Stimulated activated CD8-positive, alpha-beta memory T cell treated with anti-CD3 and anti-CD28 coated beads, Interleukin-15, amount 100 ng/mL, for 1 hour (primary cell): ENCODE measurements around the gene TEX29.

Experiments used
- DNase-seq: peaks from one replicate; pipeline ENCODE4 v3.0.0-alpha.2; 2020; ENCODE audit warnings: low read depth

The TEX29 gene

GRCh38 chr13:111343186-111343805 is 22.9 kb downstream of the TEX29 start:
- no peak for DNase-seq

- no peak for DNase-seq
These were observed 24.2 kb downstream of the TEX29 start for GRCh38 chr13:111344471-111345191.

DNA sequence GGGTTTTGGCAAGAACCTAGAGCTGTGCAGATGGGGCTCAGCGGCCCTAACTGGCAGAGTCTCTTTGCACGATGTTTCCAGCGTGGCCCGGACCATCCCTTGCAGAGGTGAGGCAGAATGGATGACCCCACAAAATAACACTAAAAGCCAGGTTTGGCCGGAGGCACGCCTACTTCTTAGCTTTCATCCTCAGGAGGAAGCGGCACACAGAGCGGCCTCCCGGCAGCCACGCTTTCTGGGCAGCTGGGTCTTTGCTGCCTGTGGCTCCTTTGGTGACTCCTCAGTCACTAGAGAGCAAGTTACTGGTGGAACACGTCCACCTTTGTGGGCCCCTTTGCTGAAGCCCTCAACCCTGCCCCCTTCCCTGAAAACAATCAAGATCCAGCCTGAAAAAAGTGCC is 25.2 kb downstream of the TEX29 start:
- no peak for DNase-seq

- DNase-seq, result no peak
These were observed 25.7 kb downstream of the TEX29 start for GRCh38 chr13:111346101-111346680.

GRCh38 chr13:111347438-111347837 is 27.0 kb downstream of the TEX29 start:
- no peak for DNase-seq

DNA sequence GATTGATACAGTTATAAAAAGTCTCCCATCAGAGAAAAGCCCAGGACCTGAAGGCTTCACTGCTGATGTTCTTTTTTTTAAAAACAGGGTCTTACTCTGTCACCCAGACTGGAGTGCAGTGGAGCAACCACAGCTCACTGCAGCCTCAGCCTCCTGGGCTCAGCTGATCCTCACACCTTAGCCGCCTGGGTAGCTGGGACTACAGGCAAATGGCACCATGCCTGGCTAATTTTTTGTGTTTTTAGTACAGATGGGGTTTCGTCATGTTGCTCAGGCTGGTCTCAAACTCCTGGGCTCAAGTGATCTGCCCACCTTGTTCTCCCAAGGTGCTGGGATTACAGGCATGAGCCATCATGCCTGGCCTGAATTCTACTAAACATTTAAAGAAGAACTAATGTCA is 33.1 kb downstream of the TEX29 start:
- DNase-seq, result no peak

DNA sequence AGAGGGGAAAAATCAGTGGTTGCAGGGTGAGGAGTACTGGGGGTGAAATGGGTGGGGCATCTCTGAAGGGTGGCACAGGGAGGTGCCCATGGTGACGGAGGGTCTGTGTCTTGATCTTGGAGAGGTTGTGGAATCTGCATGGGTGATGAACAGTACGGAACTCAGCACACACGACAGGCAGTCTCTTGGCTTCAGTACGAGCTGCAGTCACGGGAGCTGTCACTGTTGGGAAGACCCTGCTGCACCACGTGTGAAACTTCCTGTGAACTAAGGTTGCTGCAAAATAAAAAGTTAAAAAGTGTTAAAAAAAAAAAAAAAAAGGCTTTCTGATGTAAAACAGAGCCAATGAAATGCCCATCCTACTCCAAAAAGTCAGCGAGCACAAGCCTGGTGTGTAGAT is 34.3 kb downstream of the TEX29 start:
- DNase-seq, result no peak

- no peak for DNase-seq
These were observed 36.4 kb downstream of the TEX29 start for GRCh38 chr13:111356795-111357194.

DNA sequence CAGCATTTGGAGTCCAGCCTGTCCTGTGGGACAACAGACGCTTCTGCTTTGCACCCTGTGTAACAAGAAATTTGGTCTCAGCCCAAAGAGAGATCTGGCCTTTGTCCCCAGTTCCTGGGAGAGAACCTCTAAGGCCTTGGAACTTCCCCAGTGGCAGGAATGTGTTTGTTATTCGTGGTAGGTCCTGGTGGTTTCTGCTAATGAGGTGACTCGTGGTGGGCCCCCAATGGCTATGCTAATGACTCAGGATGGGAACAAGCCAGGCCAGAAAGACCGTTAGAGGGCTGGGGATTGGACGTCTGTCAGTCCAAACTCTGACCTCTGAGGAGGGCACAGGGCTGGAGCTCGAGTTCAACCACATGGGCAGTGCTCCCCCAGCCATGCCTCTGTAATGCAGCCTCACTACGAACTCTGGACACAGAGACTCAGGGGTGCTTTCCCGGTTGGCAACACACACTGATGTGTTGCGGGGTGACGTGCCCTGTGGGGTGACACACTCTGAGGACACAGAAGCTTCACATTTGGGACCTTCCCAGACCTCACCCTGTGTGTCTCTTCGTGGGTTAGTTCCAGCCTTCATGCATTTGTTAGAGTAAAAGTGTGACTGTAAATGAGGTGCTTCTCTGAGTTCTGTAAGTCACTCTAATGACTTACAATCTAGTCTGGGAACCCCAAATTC is 38.9 kb downstream of the TEX29 start:
- DNase-seq, result no peak

- no peak for DNase-seq
These were observed 39.5 kb downstream of the TEX29 start for GRCh38 chr13:111359930-111360329.

- no peak for DNase-seq
These were observed 40.0 kb downstream of the TEX29 start for GRCh38 chr13:111360452-111360851.

DNA sequence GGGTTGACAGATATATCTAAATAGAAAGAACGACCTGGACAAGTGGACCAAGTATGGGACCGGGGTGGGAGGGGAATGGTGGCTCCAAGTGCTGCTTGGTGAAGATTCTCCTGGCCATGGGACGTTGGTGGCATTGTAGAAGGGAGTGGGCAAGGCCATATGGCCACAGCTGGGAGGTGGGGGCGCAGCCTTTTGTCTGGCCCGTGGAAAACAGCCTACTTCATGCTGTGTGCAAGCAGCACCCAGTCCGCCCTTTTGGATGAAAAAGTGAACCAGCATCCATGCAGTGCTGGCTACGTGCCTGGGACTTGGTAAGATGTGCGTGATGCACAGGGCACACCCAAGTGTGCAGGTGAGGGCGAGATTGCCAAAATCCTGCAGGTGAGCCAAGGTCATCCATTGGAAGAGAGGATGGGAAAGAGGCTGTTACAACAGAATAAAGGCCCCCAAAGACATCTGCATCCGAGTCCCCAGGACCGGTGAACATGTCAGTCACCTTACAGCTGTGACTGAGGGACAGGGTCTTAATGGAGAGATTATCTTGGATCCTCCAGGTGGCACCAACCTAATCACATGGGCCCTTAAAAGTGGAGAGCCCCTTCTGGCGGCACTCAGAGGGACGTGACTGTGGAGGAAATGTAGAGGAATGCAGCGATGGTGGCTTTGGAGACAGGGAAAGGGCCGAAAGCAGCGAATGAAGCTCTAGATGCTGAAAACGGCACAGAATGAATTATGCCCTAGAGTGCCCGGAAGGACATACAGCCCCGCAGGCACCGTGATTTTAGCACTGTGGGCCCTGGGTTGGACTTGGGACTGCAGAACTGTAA is 40.8 kb downstream of the TEX29 start:
- DNase-seq, result no peak

DNA sequence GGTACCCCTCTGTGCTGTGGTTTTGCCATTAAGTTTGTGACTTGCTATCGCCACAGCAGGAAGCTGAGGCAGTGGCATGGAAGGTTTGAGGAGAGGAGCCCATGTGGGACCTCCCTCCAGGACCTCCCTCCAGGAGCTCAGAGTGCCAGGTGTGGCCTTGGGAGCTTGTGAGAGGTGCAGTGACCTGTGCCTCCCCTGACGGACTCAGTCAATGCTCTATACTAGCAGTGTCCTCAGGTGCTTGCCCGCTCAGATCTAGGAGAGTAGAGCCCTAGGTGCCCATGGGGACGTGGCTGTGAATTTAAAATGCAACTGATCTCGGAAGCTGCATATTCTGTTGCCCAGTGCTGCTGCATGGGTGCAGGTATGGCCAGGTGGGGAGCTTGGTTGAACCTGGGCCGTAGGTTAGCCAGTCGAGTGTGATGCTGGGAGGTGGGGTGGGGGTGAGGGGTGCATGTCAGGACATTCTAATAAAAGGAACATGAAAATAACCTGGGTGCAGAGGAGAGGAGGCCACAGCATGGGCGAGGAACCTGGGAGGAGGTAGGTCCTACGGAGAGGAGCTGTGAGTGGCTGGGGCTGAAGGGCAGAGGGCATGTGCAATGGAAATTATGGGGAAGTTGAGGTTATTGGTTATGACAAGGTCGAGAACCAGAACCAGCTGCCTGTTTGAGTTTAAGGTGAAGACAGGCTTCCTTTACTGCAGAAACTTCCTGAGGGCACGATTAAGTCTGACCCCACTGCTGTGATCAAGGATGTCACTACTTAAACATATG is 41.6 kb downstream of the TEX29 start:
- no peak for DNase-seq

- no peak for DNase-seq
These were observed 42.7 kb downstream of the TEX29 start for GRCh38 chr13:111363121-111363520.

- DNase-seq, result no peak
These were observed 43.1 kb downstream of the TEX29 start for GRCh38 chr13:111363591-111363990.

DNA sequence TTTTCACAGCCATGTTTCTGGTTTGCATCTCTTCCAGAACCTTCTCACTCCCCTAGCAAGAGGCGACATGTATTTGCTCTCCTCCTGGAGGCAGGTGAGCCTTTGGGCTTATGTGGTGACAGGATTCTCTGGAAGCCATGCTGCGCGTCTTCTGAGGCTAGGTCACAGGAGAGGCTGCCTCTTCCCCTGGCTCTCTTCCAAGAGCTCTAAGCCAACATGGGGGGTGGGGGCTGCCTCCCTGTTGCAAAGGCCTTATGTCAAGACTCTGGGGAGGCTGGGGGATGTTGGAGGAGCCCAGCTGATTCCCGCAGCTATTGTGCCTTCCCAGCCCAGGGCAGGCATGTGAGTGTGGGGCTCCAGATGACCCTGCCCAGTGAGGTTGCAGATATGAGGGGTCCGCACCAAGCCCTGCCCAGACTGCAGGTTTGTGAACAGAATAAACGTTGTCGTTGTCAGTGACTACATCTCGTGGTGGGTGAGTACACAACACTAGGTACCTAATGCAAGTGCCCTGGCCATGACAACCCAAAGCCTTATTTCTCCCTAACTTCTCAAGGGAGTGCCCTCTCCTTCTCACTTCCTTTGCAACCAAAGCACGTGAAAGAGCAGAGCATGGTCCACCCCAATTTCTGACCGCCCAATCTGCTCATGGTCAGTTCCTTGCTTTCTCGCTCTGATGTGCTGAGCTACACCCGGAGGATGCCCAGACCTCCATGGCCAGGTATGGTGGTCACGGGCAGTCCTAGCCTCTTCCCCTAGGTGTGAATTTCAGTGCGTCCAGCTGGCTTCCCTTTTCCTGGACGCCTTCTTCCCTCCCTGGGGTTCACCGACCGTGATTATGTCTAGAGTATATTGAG is 44.9 kb downstream of the TEX29 start:
- no peak for DNase-seq

DNA sequence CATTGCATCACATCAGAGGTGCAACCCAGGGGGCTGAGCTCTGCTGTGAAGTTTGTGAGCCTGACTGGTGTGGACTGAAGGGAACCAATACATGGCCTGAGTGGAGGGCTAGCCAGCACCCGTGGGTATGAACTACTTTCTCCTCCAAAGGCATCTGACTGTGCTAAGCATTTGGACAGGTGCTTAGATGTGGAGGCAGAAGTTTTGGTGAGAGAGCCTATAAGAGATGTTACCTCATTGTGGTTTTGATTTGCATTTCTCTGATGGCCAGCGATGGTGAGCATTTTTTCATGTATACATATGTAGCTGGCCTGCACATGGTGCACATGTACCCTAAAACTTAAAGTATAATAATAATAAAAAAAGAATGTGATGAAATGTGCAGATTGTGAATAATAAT is 46.9 kb downstream of the TEX29 start:
- DNase-seq, result no peak

- DNase-seq, result no peak
These were observed 47.6 kb downstream of the TEX29 start for GRCh38 chr13:111368091-111368490.

DNA sequence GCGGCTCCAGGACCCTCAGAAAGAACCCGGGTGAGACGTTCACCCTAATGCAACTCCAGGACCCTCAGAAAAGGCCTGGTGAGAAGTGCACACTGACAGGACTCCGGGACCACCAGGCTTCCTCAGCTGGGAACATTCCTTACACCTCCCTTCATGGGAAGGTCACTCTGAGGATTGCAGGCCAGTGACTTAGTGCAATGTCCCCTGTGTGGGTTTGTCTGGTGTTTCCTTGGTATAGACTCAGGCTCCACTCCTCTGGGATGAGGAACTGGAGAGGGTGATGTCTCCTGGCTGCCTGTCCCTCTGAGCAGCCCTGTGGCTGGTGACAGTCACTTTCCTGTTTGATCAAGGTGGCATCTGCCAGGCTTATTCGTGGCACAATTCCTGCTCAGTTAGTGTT is 49.7 kb downstream of the TEX29 start:
- no peak for DNase-seq
